ENCODE results near the gene MASP1.

GRCh38 chr3:187188931-187189330, 102.6 kb downstream of the MASP1 start:
- TF ChIP-seq, protein P1, sequence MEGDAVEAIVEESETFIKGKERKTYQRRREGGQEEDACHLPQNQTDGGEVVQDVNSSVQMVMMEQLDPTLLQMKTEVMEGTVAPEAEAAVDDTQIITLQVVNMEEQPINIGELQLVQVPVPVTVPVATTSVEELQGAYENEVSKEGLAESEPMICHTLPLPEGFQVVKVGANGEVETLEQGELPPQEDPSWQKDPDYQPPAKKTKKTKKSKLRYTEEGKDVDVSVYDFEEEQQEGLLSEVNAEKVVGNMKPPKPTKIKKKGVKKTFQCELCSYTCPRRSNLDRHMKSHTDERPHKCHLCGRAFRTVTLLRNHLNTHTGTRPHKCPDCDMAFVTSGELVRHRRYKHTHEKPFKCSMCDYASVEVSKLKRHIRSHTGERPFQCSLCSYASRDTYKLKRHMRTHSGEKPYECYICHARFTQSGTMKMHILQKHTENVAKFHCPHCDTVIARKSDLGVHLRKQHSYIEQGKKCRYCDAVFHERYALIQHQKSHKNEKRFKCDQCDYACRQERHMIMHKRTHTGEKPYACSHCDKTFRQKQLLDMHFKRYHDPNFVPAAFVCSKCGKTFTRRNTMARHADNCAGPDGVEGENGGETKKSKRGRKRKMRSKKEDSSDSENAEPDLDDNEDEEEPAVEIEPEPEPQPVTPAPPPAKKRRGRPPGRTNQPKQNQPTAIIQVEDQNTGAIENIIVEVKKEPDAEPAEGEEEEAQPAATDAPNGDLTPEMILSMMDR (IDR thresholded peaks at IDR 0.05): no peak
- no peak for TF ChIP-seq ZFX (IDR thresholded peaks at IDR 0.05; ENCODE audit: borderline replicate concordance)
